CD8-positive, alpha-beta memory T cell (primary cell): Measurements from ENCODE around the gene NECTIN1. TPM values are rescaled to one million over a fixed set of nuclear protein-coding genes. Genes with fewer than 3 reads are reported as not detected.

ENCODE experiments used
- CTCF ChIA-PET: fragments of 350-600 bp; sonication (Branson Sonifier 250); formaldehyde crosslinking; loops from one replicate; lab custom pipeline; 2021; ENCODE audit warnings: antibody characterized with exemption; lab: Charles Lee
- POLR2A ChIA-PET: fragments of 350-600 bp; sonication (Branson Sonifier 250); formaldehyde crosslinking; loops from one replicate; lab custom pipeline; 2021; ENCODE audit warnings: antibody characterized with exemption; lab: Charles Lee
- DNase-seq, 5 donors: peaks; one replicate each; pipeline versions ENCODE4 v3.0.0 to v3.0.0-alpha.2; 2020 to 2022; ENCODE audit warnings: mixed read lengths in 1 of 5
- H3K27ac ChIP-seq: one replicate; pipeline ENCODE4 v1.7.0; 2013; ENCODE audit warnings: low read depth, mild to moderate bottlenecking, low read length, moderate library complexity
- H3K27me3 ChIP-seq: 2 replicates; pipeline ENCODE4 v1.7.0; 2013; ENCODE audit warnings: low read length, mild to moderate bottlenecking; ENCODE audit not compliant: insufficient read depth, poor library complexity, severe bottlenecking
- H3K36me3 ChIP-seq: 2 replicates; pipeline ENCODE4 v1.7.0; 2013; ENCODE audit warnings: mild to moderate bottlenecking, low read length, moderate library complexity; ENCODE audit not compliant: insufficient read depth
- H3K4me1 ChIP-seq: 2 replicates; pipeline ENCODE4 v1.7.0; 2013; ENCODE audit warnings: mild to moderate bottlenecking, low read length, moderate library complexity; ENCODE audit not compliant: insufficient read depth
- H3K4me3 ChIP-seq: 2 replicates; pipeline ENCODE4 v1.7.0; 2013; ENCODE audit warnings: mild to moderate bottlenecking, low read length
- H3K9me3 ChIP-seq: 2 replicates; pipeline ENCODE4 v1.7.0; 2013; ENCODE audit warnings: mild to moderate bottlenecking, low read length
- H3K27ac Mint-ChIP-seq, 8 donors: one replicate each; pipeline ENCODE4 v1.8.0; 2020 to 2021; ENCODE audit warnings: mixed read lengths in 8 of 8, mild to moderate bottlenecking in 6 of 8, inconsistent platforms in 3 of 8, moderate library complexity in 3 of 8
- H3K27me3 Mint-ChIP-seq, 2 donors: one replicate each; pipeline ENCODE4 v1.8.0; 2020 to 2021; ENCODE audit warnings: mixed read lengths in 2 of 2, mild to moderate bottlenecking in 1 of 2, moderate library complexity in 1 of 2
- H3K36me3 Mint-ChIP-seq, 3 donors: one replicate each; pipeline ENCODE4 v1.8.0; 2020 to 2021; ENCODE audit warnings: mixed read lengths in 3 of 3, inconsistent platforms in 1 of 3, mild to moderate bottlenecking in 1 of 3
- H3K4me1 Mint-ChIP-seq, 3 donors: one replicate each; pipeline ENCODE4 v1.8.0; 2020 to 2021; ENCODE audit warnings: mixed read lengths in 3 of 3, inconsistent platforms in 1 of 3, mild to moderate bottlenecking in 1 of 3
- H3K4me3 Mint-ChIP-seq, 7 donors: one replicate each; pipeline ENCODE4 v1.8.0; 2020 to 2021; ENCODE audit warnings: mixed read lengths in 7 of 7, mild to moderate bottlenecking in 6 of 7, moderate library complexity in 4 of 7, inconsistent platforms in 2 of 7
- H3K9me3 Mint-ChIP-seq, 5 donors: one replicate each; pipeline ENCODE4 v1.8.0; 2020 to 2022; ENCODE audit warnings: mixed read lengths in 5 of 5, mild to moderate bottlenecking in 3 of 5, moderate library complexity in 2 of 5, inconsistent platforms in 1 of 5
- polyA plus RNA-seq: library from polyadenylated mRNA; unstranded; fragments of 300-500 nt; fragmentation: Illumina TruSeq; gene quantifications from one replicate; pipeline ENCODE4 v1.2.3, GENCODE V29; 2021
- total RNA-seq, 2 experiments: library from RNA; stranded (reverse); gene quantifications; one replicate each; pipeline ENCODE4 v1.2.3, GENCODE V29; 2021

NECTIN1 gene
- total and polyA plus RNA-seq, 3 experiments from 2014 or later, result 0.35 to 3.8 (median 3.0) TPM

DNA sequence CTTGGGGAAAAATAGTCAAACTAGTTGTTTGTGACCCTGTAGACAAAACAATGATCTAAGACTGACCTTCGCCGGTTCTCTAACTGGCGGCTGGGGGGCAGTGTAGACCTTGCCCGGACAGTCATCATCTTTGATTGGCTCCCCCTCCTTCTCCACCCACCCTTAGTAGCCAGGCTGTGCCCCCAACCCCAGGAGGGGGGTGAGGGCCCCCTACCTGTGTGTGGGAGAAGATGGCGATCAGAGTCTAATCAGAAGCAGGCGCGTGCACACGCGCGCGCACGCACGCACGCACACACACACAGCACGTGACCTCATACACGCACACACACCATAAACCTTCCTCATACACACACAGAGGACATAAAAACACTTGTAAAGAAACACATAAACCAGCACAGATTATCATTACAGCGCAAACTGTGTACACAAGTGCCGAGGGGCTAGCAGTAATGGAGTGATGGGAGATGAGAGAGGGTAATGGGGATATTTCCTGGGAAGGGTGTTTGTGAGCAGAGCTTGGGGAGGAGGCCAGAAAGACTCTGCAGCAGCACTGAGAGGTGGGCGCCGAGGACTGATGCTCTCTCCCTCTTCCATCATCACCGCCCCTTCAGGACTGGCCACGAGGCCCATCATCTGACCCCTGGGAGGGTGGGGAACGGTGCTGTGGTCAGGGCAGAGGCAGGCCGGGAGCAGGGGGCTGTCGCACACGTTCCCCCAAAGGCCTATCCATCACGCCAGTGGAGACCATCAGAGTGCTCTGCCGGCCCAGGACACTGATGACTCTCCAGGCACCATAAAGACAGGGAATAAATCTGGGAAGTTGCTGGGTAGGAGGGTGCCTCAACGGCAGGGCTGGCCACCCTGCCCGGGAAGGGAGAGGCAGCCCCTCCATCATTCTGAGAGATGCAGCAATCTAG is 12.2 kb downstream of the NECTIN1 start:
- Histone ChIP-seq H3K27ac (no peak overlapping the region), H3K9me3 (no peaks in the 10 kb centered on the region), H3K4me3 (no peak overlapping the region), H3K4me1 (no peaks in the 10 kb centered on the region), H3K36me3 (no peaks in the 10 kb centered on the region), H3K27me3 (no peaks in the 10 kb centered on the region)
- no peak overlapping the region for H3K27ac Mint-ChIP-seq
- H3K4me1 Mint-ChIP-seq, result no peaks in the 10 kb centered on the region
- H3K4me3 Mint-ChIP-seq, result no peak overlapping the region
- no peak for DNase-seq
- POLR2A ChIA-PET, result no interaction called here
- H3K27me3 Mint-ChIP-seq, result peaks cover 4 to 21% of the 10 kb centered on the region in 2 donors
- H3K36me3 Mint-ChIP-seq, result no peaks in the 10 kb centered on the region
- H3K9me3 Mint-ChIP-seq, result peaks cover 0 to 2% (median 0%) of the 10 kb centered on the region in 5 donors
- CTCF ChIA-PET, result interaction anchor here (2.3 to 3.2 kb wide), 2 partner anchors 12 kb away, joined by 11 to 12 read pairs; partner anchors contain the start of gene NECTIN1

DNA sequence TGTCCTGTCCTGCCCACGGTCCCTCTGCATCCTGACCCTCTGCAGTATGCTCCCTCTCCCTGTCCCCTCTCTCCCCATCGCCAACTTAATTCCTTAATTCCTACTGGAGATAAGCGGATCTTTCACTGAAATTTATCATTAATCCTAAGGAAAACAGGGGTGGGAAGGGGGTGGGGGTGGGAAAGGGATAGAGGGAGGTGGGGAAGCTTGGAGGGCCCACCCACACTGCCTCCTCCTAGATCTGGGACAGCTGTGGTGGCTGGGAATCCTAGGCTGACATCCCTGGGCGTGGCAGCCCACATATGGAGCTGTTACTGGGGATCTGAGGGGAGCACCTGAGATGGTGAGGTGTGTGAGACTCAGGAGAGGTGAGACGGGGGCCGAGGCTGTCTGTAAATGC is 14.4 kb downstream of the NECTIN1 start:
- peaks cover 0 to 2% (median 0%) of the 10 kb centered on the region in 5 donors for H3K9me3 Mint-ChIP-seq
- no peaks in the 10 kb centered on the region for H3K27me3 ChIP-seq
- no peaks in the 10 kb centered on the region for H3K4me1 ChIP-seq
- ChIA-PET POLR2A (no interaction called here), CTCF (interaction anchor here (2.3 kb wide), 1 partner anchor 15 kb away, joined by 11 read pairs; the partner anchor contains the start of gene NECTIN1)
- H3K4me3 Mint-ChIP-seq, result no peak overlapping the region
- H3K9me3 ChIP-seq, result no peaks in the 10 kb centered on the region
- peaks cover 12 to 31% of the 10 kb centered on the region in 2 donors for H3K27me3 Mint-ChIP-seq
- no peak overlapping the region for H3K27ac ChIP-seq
- peaks cover 0 to 13% (median 4%) of the 10 kb centered on the region in 3 donors for H3K4me1 Mint-ChIP-seq
- H3K36me3 ChIP-seq, result no peaks in the 10 kb centered on the region
- H3K36me3 Mint-ChIP-seq, result no peaks in the 10 kb centered on the region
- DNase-seq, result no peak
- H3K27ac Mint-ChIP-seq, result no peak overlapping the region
- H3K4me3 ChIP-seq, result no peak overlapping the region

DNA sequence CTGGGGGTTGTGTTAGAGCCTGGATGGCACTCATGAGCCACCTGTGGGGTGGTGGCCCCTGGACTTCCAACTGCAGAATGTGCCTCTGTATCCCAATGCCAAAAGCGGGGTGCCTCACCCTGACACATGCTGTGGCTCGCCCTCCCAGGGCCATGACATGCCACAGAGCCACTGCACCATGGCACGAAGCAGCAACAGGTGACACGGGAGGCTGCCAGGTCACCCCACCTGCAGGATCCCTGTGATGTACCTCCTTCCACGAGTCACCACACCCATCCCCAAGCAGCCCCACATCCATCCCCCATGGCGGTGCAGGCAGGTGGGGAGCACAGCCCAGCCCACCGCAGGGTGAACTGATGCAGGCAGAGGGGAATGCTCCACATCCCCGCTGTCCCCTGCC is 14.8 kb downstream of the NECTIN1 start:
- Histone ChIP-seq H3K4me1 (no peaks in the 10 kb centered on the region), H3K36me3 (no peaks in the 10 kb centered on the region), H3K27ac (no peak overlapping the region), H3K27me3 (no peaks in the 10 kb centered on the region), H3K9me3 (no peaks in the 10 kb centered on the region), H3K4me3 (no peak overlapping the region)
- peaks cover 15 to 32% of the 10 kb centered on the region in 2 donors for H3K27me3 Mint-ChIP-seq
- peaks cover 0 to 13% (median 4%) of the 10 kb centered on the region in 3 donors for H3K4me1 Mint-ChIP-seq
- H3K36me3 Mint-ChIP-seq, result no peaks in the 10 kb centered on the region
- no peak overlapping the region for H3K27ac Mint-ChIP-seq
- no peak overlapping the region for H3K4me3 Mint-ChIP-seq
- DNase-seq, result no peak
- ChIA-PET POLR2A (no interaction called here), CTCF (interaction anchor here (2.3 kb wide), 1 partner anchor 15 kb away, joined by 11 read pairs; the partner anchor contains the start of gene NECTIN1)
- peaks cover 0 to 2% (median 0%) of the 10 kb centered on the region in 5 donors for H3K9me3 Mint-ChIP-seq

DNA sequence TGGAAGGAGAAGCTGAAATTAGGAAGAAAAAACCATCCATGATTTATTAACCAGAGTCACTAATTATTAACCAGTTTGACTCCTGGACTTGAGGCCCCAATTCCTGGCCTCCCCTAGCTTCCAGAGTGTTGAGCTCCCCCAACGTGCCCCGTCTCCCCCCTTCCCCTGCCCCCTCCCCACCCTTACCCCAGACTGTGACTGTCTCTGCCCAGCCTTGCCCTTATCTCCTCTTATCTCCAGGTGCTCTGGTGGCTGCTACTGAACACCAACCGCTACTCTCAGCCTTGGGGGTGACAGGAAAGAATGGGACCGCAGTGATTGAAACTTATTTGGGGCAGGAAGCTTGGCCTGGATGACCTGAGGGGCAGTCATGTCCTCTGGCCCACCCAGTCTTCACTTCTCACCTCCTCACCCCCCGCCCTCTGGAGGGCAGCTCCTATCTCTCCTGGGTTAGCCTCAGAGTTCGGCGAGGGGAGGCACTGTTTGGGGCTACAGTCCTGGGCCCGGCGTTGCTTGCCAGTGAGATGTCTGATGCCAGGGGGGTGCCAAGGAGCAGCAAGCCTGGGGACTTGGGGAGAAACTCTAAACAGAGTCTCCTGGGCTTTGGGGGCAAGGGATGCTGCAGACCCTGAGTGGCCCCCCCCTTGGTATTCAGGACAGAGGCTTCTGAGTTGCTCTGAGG is 15.5 kb downstream of the NECTIN1 start:
- Mint-ChIP-seq H3K4me1 (peaks cover 0 to 13% (median 4%) of the 10 kb centered on the region in 3 donors), H3K36me3 (no peaks in the 10 kb centered on the region), H3K4me3 (no peak overlapping the region), H3K27ac (no peak overlapping the region), H3K9me3 (peaks cover 0 to 2% (median 0%) of the 10 kb centered on the region in 5 donors), H3K27me3 (peaks cover 15 to 39% of the 10 kb centered on the region in 2 donors)
- Histone ChIP-seq H3K9me3 (no peaks in the 10 kb centered on the region), H3K36me3 (no peaks in the 10 kb centered on the region), H3K4me1 (no peaks in the 10 kb centered on the region), H3K27me3 (no peaks in the 10 kb centered on the region), H3K4me3 (no peak overlapping the region), H3K27ac (no peak overlapping the region)
- ChIA-PET POLR2A (no interaction called here), CTCF (no interaction called here)
- DNase-seq, result no peak

DNA sequence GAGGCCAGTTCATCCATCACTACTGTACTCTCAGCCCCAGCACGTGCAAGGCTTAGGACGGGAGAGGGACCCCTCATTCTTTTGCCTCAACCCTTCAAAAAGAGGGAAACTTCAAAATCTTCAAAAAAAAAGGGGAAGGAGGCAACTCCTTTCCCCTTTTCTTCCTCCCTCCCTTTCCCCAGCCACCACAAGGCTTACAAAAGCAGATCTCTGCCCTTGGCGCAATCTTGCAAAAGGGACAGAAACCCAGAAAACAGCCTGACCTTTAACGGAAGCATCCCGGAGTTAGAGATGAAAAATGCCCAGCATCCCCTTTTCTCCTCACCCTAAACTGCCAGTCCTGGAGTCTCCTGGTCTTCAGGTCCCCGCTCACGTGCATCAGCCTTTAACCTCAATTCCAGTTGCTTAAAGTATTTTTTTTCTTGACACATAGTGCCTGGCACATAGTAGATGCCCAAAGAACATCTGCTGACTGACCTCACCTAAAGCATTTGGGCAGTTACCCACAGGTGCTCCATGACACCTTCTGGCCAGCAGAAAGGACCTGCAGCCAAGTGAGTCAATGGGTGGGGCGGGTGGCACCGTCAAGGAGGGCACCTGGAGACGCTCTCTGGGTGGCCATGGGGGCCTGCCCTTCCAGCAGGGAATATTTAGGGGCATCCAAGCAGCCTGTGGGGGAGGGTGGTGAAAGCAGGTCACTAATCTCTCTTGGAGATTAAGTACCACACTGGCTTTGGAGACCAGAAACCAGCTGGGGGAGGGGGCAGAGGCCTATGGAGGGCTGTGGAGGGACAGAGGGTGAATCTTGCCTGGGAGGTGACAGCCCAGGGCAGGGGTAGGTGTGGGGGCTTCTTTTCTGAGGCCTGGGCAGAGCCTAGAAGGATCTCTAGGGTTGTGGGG is 16.3 kb downstream of the NECTIN1 start:
- Mint-ChIP-seq H3K27ac (peak overlapping the region in 1 of 8 donors; percentile 36), H3K27me3 (peaks cover 17 to 47% of the 10 kb centered on the region in 2 donors), H3K4me3 (no peak overlapping the region), H3K9me3 (peaks cover 0 to 2% (median 0%) of the 10 kb centered on the region in 5 donors), H3K4me1 (peaks cover 0 to 13% (median 4%) of the 10 kb centered on the region in 3 donors), H3K36me3 (no peaks in the 10 kb centered on the region)
- Histone ChIP-seq H3K36me3 (no peaks in the 10 kb centered on the region), H3K27me3 (no peaks in the 10 kb centered on the region), H3K4me1 (no peaks in the 10 kb centered on the region), H3K4me3 (no peak overlapping the region), H3K9me3 (no peaks in the 10 kb centered on the region), H3K27ac (no peak overlapping the region)
- ChIA-PET POLR2A (no interaction called here), CTCF (no interaction called here)
- no peak for DNase-seq

DNA sequence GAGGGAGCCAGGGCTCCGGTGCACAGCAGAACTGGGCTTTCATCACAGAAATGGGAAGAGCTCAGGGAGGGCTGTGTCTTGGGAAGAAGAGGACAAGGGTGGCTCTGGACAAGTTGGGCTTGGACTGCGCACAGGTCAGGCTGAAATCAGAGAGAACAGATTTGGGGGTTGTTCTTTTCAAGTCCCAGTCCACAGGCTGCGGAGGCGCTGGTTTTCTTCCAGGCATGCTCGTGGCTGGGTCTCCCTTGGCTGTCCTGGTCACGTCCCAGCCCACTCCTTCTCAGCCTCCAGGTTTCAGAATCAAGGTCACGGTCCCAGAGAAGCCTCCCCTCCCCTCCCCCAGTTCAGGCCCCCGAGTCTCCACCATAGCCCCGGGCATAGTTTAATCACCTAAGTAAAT is 17.0 kb downstream of the NECTIN1 start:
- Histone ChIP-seq H3K4me3 (no peak overlapping the region), H3K36me3 (no peaks in the 10 kb centered on the region), H3K27me3 (no peaks in the 10 kb centered on the region), H3K4me1 (no peaks in the 10 kb centered on the region), H3K27ac (no peak overlapping the region), H3K9me3 (no peaks in the 10 kb centered on the region)
- POLR2A ChIA-PET, result no interaction called here
- peaks cover 21 to 52% of the 10 kb centered on the region in 2 donors for H3K27me3 Mint-ChIP-seq
- H3K27ac Mint-ChIP-seq, result peak overlapping the region in 1 of 8 donors; percentile 40
- H3K4me1 Mint-ChIP-seq, result peaks cover 0 to 13% (median 4%) of the 10 kb centered on the region in 3 donors
- H3K4me3 Mint-ChIP-seq, result no peak overlapping the region
- peaks cover 0 to 2% (median 0%) of the 10 kb centered on the region in 5 donors for H3K9me3 Mint-ChIP-seq
- CTCF ChIA-PET, result no interaction called here
- H3K36me3 Mint-ChIP-seq, result no peaks in the 10 kb centered on the region
- no peak for DNase-seq

DNA sequence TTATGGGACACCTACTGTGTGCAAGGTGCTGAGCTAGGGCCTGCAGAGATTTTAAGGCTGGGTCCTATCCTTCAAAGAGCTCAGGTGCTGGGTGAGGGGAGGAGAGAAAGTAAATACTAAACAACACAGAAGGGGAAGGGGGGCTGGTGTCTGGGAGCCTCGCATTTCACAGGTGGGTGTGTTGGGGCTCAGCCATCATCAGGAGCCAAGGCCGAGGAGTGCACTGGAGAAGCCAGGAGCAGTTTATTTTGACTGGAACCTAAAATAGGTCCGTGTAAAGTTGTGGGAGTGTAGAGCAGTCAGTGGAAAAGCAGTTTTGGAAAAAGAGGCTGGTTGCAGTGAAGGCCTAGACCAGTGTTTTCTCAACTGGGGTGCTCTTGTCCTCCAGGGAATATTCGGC is 17.5 kb downstream of the NECTIN1 start:
- DNase-seq, result no peak
- no peaks in the 10 kb centered on the region for H3K4me1 ChIP-seq
- no peaks in the 10 kb centered on the region for H3K9me3 ChIP-seq
- CTCF ChIA-PET, result no interaction called here
- no peaks in the 10 kb centered on the region for H3K36me3 ChIP-seq
- Mint-ChIP-seq H3K4me1 (peaks cover 0 to 13% (median 4%) of the 10 kb centered on the region in 3 donors), H3K36me3 (no peaks in the 10 kb centered on the region), H3K4me3 (no peak overlapping the region), H3K27ac (no peak overlapping the region), H3K27me3 (peaks cover 21 to 49% of the 10 kb centered on the region in 2 donors), H3K9me3 (peaks cover 0 to 2% (median 0%) of the 10 kb centered on the region in 5 donors)
- POLR2A ChIA-PET, result no interaction called here
- H3K4me3 ChIP-seq, result no peak overlapping the region
- H3K27me3 ChIP-seq, result no peaks in the 10 kb centered on the region
- no peak overlapping the region for H3K27ac ChIP-seq
